SK-MEL-5 (cell line): ENCODE measurements around the gene ZNF207. TPM values are rescaled to one million over a fixed set of nuclear protein-coding genes. Genes with fewer than 3 reads are reported as not detected.
"Not testable (repeated sequence)": the region's sequence is repeated elsewhere in the genome, so short reads cannot be mapped to it uniquely, and the experiment has no call there.

Experiments used
- DNase-seq: peaks from one replicate; pipeline ENCODE4 v3.0.0-alpha.2; 2016; ENCODE audit warnings: low read depth, low spot score
- in situ Hi-C: cut with HindIII; loops from 2 replicates; pipeline ENCODE4 v1.10.0; 2016; ENCODE audit warnings: low sequenced_read_pairs, high pct_unique_total_duplicates, low pct_unique_long_range_greater_than_20kb
- total RNA-seq: library from RNA; depleted of rRNA; stranded (reverse); fragments of >200 nt; shearing (Covaris generic); gene quantifications from 2 replicates; pipeline ENCODE4 v1.2.3, GENCODE V29; 2014

The ZNF207 gene
- total RNA-seq, 1 experiment from 2014 or later = 164 TPM

DNA sequence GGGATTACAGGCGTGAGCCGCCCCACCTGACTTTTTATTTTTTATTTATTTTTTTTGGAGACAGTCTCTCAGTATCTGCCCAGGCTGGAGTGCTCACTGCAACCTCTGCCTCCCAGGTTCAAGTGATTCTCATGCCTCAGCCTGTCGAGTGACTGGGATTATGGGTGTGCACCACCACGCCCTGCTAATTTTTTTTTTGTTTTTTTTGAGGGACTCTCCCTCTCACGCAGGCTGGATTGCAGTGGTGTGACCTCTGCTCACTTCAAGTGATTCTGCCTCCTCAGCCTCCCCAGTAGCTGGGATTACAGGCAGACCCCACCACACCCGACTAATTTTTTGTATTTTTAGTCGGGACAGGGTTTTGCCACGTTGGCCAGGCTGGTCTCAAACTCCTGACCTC, 7.7 kb downstream of the ZNF207 start:
- no peak for DNase-seq
- in situ Hi-C loops = no loop called here

DNA sequence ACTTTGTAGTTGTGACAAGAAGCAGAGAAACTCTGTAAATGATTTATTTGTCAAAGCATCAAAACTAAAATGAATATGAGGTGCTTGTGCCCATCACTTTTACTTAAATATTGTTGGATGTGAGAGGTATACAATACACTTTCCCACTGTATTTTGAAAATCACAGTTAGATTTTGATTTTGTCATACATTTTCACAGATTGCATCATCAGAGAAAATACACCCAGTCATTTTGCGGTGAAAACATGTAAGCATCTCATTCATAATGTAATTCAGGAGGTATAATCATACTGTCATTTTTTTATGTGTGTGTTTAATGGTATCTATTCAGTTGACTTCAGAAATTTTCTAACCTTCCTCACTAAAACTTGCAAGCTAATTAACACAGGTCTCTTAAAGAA, 11.3 kb downstream of the ZNF207 start:
- DNase-seq = no peak
- in situ Hi-C loops = no loop called here

DNA sequence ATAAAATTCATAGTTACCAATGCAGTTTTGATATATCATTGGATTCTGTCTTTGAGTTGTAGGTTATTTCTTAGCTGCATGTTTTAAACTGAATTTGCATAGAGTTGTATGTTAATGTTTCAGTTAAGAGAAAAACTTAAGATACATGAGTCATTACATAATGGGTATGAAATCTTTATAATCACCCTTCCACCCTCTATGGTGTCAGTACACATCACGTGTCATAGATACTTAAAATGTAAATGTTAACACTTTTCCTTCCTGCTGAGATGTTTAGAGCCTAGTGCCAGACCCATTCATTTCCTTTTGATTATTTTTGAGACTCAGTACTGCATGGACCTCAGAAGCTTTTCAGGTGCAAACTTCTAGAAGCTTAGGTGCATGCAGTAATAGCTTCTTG, 20.5 kb downstream of the ZNF207 start:
- no peak for DNase-seq
- in situ Hi-C loops = no loop called here

- no peak for DNase-seq
- in situ Hi-C loops = no loop called here
Measured at GRCh38 chr17:32382526-32383223, 32.7 kb downstream of the ZNF207 start.

DNA sequence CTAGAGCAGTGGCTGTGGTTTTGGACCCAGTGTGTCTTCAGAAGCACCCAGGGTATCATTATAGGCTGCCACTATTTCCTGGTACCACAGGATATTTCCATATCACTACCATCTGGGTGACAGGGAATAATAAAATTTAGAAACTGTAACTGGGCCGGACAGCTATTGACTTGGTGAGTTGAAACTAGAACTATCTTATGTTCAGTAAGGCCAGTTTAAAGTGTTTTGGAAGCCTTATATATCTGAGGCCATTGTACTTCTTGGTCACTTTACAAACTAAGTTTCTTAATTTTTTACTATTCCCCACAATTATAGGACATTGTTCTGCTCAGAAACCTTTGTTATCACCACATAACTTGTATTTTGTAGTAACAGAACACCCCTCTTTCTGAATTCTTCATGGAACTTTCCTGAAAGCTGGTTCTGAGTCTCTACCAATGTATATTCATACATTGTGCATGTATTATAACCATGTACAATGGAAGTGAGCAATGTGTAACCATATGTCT, 34.0 kb downstream of the ZNF207 start:
- in situ Hi-C loops = no loop called here
- no peak for DNase-seq

DNA sequence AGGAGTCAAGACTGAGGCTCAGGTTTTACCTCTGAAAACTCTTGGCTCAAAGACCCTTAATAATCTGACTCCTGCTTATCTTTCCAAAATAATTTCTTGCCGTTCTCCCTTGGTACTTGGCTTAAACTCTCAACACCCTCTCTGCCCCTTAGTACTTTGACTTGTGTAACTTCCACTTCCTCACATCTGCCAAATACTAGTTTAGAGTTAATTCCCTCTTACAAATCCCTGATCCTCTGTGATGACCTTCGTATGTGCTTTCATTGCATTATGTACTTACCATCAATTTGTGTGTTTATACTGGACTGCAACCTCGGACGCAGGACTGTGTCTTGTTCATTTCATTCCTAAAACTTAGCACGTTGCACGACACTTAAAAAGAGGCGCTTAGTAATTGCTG, 35.2 kb downstream of the ZNF207 start:
- no peak for DNase-seq
- in situ Hi-C loops = no loop called here

- in situ Hi-C loops = no loop called here
- DNase-seq = no peak
Measured at GRCh38 chr17:32385971-32386370, 36.0 kb downstream of the ZNF207 start.

GRCh38 chr17:32386844-32387243, 36.9 kb downstream of the ZNF207 start:
- in situ Hi-C loops = no loop called here
- DNase-seq = no peak

DNA sequence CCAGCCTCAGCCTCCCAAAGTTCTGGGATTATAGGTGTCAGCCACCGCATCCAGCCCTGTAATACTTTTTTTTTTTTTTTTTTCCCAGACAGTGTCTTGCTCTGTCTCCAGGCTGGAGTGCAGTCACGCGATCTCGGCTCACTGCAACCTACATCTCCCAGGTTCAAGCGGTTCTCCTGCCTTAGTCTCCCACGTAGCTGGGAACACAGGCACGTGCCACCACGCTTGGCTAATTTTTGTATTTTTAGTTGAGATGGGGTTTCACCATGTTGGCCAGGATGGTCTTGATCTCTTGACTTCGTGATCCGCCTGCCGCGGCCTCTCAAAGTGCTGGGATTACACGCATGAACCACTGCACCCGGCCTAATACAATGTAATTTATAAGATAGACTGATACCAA, 38.2 kb downstream of the ZNF207 start:
- in situ Hi-C loops, DNase-seq: not testable (repeated sequence)

DNA sequence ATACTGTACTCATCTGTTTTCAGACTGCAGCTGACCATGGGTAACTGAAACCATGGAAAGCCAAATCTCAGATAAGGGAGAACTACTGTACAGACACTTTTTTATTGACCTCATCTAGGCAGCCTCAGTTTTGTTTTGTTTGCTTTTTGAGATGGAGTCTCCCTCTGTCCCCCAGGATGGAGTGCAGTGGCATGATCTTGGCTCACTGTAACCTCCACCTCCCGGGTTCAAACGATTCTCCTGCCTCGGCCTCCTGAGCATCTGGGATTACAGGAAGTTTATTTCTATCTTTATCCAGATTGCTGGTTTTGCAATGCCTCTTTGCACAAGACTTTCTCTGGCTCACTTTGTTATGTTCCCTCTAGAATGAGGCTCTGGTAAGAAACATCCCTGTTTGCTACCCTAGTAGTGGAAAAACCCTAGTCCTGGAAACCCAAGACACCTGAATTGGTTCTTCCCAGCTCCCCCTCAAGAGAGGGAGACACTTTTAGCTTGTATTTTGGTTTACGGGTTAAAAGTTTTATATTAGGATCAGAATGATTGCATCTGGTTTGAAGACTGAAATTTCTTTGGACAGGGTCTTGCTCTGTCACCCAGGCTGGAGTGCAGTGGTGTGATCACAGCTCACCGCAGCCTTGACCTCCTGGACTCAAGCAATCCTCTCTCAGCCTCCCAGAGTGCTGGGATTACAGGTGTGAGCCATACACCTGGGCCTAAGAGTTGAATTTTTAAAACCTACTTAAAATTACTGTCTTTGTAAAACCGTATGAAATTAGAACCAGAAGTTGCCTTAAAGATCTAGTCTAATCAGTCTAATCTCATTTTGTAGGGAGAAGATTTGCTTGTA, 38.9 kb downstream of the ZNF207 start:
- no peak for DNase-seq
- in situ Hi-C loops = no loop called here

GRCh38 chr17:32393904-32394303, 43.9 kb downstream of the ZNF207 start:
- in situ Hi-C loops = no loop called here
- DNase-seq = no peak

DNA sequence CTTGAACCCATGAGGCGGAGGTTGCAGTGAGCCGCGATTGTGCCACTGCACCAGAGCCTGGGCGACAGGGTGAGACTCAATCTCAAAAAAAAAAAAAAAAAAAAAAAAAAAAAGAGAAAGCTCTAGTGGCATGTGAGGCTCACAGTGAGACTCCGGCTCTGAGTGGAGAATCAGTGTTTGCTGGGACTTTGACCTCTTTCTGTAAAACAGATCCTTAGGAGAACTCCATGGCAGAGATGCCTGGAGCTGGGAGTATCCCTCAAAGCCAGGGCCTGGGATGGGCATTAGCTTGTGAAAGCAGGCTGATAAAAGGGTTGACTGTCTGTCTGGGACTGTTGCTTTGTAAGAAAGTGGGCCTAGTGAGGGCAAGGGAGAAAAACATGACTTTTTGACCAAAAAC, 46.4 kb downstream of the ZNF207 start:
- in situ Hi-C loops = no loop called here
- no peak for DNase-seq

DNA sequence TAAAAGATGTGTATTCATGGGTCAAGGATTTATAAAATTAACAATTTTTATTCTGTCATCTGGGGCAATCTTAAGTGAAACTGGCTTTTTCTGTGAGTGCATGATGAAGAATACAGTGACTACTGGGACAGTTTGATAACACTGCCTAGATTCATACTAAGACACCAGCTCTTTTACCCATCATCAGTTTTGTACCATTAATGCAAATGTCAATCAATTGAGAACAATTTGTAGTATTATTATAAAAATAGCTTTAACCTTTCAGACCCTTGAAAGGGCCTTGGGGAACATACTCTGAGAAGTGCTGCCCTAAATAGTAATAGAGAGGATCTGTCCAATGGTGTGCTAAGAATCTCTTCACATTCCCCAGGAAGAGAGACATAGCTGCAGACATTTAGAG, 49.0 kb downstream of the ZNF207 start:
- DNase-seq = peak; percentile 76
- in situ Hi-C loops = no loop called here

DNA sequence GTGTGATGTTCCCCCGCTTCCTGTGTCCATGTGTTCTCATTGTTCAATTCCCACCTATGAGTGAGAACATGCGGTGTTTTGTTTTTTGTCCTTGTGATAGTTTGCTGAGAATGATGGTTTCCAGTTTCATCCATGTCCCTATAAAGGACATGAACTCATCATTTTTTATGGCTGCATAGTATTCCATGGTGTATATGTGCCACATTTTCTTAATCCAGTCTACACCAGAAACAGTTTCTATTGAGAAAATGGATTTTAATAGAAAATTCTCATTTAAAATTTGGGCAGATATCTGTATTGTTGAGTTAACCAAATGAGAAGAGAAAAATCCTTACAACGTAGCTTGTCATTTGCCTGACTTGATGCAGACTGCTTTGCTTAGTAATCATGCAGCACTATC, 60.1 kb downstream of the ZNF207 start:
- DNase-seq, in situ Hi-C loops: not testable (repeated sequence)

GRCh38 chr17:32426894-32427293, 76.9 kb downstream of the ZNF207 start:
- in situ Hi-C loops = no loop called here
- DNase-seq = no peak

DNA sequence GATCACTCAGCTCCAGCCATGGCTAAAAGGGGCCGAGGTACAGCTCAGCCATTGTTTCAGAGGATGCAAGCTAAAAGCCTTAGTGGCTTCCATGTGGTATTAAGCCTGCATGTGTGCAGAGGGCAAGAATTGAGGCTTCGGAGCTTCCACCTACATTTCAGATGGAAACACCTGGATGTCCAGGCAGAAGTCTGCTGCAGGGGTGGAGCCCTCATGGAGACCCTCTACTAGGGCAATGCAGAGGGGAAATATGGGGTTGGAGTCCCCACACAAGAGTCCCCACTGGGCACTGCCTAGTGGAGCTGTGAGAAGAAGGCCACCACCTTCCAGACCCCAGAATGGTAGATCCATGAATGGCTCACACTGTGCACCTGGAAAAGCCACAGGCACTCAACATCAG, 79.6 kb downstream of the ZNF207 start:
- in situ Hi-C loops = no loop called here

More for the DNA sequence above, 79.6 kb downstream of the ZNF207 start:
- no peak for DNase-seq
